ENCODE measurements around the gene CPEB1.

DNA sequence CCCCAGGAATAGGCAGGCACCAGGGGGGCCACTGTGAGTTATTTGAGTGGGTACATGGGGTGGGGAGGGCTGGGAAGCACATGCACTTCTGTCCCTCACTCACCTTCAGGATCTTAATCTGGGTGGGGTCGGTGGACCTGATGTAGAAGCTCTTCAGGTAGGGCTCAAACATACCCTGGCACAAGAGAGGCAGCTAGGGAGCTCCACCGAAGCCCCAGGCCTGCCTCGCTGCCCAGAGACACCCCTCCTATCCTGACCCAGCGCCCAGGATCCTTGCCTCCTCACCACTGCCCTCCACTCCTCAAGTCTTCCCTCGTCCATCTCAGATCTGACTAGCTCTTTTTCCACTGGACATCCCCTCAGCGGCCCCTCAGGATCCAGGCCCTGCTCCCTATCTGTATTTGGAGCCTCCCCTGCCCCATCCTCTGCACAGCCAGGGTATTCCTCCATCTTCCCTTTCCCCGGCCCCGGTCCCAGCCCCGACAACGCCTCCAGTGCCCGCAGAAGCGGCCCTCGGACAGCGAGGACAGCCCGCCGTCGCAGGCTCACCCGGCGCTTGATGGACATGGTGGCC, 32.5 kb upstream of the CPEB1 start:
- TF ChIP-seq, protein P1, sequence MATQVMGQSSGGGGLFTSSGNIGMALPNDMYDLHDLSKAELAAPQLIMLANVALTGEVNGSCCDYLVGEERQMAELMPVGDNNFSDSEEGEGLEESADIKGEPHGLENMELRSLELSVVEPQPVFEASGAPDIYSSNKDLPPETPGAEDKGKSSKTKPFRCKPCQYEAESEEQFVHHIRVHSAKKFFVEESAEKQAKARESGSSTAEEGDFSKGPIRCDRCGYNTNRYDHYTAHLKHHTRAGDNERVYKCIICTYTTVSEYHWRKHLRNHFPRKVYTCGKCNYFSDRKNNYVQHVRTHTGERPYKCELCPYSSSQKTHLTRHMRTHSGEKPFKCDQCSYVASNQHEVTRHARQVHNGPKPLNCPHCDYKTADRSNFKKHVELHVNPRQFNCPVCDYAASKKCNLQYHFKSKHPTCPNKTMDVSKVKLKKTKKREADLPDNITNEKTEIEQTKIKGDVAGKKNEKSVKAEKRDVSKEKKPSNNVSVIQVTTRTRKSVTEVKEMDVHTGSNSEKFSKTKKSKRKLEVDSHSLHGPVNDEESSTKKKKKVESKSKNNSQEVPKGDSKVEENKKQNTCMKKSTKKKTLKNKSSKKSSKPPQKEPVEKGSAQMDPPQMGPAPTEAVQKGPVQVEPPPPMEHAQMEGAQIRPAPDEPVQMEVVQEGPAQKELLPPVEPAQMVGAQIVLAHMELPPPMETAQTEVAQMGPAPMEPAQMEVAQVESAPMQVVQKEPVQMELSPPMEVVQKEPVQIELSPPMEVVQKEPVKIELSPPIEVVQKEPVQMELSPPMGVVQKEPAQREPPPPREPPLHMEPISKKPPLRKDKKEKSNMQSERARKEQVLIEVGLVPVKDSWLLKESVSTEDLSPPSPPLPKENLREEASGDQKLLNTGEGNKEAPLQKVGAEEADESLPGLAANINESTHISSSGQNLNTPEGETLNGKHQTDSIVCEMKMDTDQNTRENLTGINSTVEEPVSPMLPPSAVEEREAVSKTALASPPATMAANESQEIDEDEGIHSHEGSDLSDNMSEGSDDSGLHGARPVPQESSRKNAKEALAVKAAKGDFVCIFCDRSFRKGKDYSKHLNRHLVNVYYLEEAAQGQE (tag by site-specific recombination; IDR thresholded peaks at IDR 0.05), result no peak
- TF ChIP-seq, protein P2, sequence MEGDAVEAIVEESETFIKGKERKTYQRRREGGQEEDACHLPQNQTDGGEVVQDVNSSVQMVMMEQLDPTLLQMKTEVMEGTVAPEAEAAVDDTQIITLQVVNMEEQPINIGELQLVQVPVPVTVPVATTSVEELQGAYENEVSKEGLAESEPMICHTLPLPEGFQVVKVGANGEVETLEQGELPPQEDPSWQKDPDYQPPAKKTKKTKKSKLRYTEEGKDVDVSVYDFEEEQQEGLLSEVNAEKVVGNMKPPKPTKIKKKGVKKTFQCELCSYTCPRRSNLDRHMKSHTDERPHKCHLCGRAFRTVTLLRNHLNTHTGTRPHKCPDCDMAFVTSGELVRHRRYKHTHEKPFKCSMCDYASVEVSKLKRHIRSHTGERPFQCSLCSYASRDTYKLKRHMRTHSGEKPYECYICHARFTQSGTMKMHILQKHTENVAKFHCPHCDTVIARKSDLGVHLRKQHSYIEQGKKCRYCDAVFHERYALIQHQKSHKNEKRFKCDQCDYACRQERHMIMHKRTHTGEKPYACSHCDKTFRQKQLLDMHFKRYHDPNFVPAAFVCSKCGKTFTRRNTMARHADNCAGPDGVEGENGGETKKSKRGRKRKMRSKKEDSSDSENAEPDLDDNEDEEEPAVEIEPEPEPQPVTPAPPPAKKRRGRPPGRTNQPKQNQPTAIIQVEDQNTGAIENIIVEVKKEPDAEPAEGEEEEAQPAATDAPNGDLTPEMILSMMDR (tag by site-specific recombination; IDR thresholded peaks at IDR 0.05), result no peak
- TF ChIP-seq ZNF548 (tag by site-specific recombination; IDR thresholded peaks at IDR 0.05), result no peak
- no peak for TF ChIP-seq ZNF830 (tag by site-specific recombination; IDR thresholded peaks at IDR 0.05; ENCODE audit: low read depth)
- no peak for TF ChIP-seq SCRT1 (tag by site-specific recombination; IDR thresholded peaks at IDR 0.05; ENCODE audit: borderline replicate concordance)
- TF ChIP-seq PRDM10 (tag by site-specific recombination; IDR thresholded peaks at IDR 0.05), result no peak

All from HEK293 (cell line).